GM12892 (cell line): Measurements from ENCODE around the gene CORO2B.

ENCODE experiments used
- DNase-seq: peaks from one replicate; pipeline ENCODE4 v3.0.0; 2011; ENCODE audit not compliant: insufficient read length
- FAIRE-seq: peaks from 2 replicates; lab custom pipeline; 2011; peaks lifted over from hg19 to GRCh38; lab: Jason Lieb, UNC
- POLR2A ChIP-seq: IDR thresholded peaks from 2 replicates; pipeline ENCODE4 v1.6.1; 2011; ENCODE audit warnings: low read depth, low read length, control low read depth
- POLR2AphosphoS5 ChIP-seq: IDR thresholded peaks from 2 replicates; pipeline ENCODE4 v1.6.1; 2011; ENCODE audit warnings: low read depth, low read length, control low read depth
- TAF1 ChIP-seq: IDR thresholded peaks from 2 replicates; pipeline ENCODE4 v1.6.1; 2011; ENCODE audit warnings: low read depth, mild to moderate bottlenecking, control low read depth, low read length, borderline replicate concordance

Gene CORO2B

DNA sequence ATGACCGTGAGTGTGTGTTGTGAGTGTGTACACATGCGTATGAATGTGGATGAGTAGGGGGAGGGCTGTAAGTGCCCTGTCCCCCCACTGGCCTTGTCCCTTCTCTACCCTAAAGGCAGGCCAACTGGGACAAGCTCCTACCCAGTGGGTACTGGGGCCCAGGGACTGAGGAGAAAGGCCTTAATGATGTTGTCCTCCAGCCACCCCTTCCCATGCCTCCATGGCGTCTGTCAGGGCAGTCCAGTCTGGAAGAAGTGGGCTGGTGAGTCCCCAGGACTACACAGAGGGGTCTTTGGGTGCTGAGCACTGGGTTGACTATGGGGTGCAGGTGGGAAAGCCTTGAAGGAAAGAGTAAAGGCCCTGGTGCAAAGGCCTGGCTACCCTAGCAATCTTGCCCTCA is 16.9 kb upstream of the CORO2B start:
- FAIRE-seq (no peak), DNase-seq (no peak)
- no peak for TF ChIP-seq POLR2AphosphoS5
- no peak for TF ChIP-seq POLR2A
- TF ChIP-seq TAF1, result no peak

DNA sequence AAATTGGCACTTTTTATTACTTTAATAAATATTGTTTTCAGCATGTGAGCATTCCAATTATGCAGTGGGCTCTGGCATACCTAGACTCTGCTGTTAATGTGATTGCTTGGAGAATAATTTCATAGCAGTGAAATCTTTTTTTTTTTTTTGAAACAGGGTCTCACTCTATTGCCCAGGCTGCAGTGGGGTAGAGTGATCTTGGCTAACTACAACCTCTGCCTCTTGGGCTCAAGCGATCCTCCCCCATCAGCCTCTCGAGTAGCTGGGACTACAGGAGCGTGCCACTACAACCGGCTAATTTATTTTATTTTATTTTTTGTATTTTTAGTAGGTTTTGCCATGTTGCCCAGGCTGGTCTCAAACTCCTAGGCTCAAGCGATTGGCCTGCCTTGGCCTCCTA is 14.6 kb upstream of the CORO2B start:
- FAIRE-seq, result no peak
- TF ChIP-seq POLR2AphosphoS5 (no peak), TAF1 (no peak), POLR2A (no peak)
- no peak for DNase-seq

DNA sequence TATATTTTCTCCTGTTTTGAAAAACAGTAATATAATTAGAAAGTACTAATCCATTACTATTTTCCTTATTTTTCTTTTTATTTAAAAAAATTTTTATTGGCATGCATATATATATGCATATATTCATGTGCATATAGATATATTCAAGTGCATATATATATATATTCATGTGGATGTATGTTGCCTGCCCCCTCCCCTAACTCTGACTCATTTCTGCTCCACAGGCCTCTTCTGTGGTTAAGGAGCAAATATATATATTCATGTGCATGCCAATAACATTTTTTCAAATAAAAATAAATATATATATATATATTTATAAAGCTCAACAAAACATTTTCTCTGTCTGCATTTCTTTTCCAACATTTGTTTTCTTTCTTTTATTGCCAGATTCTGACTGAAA is 13.6 kb upstream of the CORO2B start:
- FAIRE-seq, result no peak

DNA sequence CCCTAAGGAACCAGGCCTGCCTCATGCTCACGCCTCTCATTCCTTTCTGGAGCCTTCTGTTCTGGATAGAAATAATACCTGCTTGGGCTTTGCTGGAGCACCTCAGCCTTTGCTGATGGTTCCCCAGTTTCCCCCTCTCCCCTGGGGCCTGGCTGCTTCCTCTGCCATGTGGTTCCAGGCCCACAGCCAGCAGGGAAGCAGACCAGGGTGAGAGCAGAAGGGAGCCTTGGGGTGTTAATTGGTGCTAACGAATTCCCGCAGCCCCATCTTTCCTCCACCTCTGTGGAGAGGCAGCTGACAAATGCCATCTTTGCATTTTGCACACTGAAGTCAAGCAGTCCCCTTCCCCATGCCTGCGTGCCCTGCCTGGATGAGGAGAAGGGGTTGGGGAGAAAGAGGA is 13.1 kb upstream of the CORO2B start:
- no peak for TF ChIP-seq POLR2AphosphoS5
- no peak for TF ChIP-seq TAF1
- TF ChIP-seq POLR2A, result no peak
- FAIRE-seq (no peak), DNase-seq (no peak)

More for the DNA sequence above, 13.6 kb upstream of the CORO2B start:
- TF ChIP-seq TAF1 (no peak), POLR2AphosphoS5 (no peak), POLR2A (no peak)
- no peak for DNase-seq

DNA sequence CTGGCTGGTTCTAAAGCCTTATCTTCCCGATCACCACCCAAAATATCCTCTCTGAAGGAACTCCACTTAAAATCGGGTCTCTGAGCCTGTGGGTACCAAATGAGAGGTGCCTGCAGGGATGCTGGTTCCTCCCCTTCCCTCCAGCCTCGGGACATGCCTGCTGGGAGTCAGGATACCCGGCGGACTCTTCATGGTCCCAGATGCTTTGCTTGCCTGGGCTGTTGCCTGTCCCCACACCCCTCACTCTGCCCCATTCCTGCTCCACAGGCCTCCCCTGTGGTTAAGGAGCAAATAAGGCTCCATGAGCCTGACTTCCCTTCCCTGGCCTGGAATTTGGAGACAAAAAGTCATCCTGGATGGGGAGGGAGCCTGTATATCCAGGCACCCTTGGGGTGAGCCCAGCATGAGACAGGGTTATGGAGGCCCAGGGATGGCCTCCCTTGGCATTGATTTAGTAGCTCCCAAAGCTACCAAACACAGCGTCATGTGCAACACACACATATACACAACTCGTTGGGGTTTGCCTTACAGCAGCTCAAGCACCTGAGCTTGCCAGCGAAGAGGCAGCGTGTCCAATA is 12.3 kb upstream of the CORO2B start:
- FAIRE-seq (no peak), DNase-seq (no peak)
- TF ChIP-seq TAF1 (no peak), POLR2AphosphoS5 (no peak), POLR2A (no peak)

DNA sequence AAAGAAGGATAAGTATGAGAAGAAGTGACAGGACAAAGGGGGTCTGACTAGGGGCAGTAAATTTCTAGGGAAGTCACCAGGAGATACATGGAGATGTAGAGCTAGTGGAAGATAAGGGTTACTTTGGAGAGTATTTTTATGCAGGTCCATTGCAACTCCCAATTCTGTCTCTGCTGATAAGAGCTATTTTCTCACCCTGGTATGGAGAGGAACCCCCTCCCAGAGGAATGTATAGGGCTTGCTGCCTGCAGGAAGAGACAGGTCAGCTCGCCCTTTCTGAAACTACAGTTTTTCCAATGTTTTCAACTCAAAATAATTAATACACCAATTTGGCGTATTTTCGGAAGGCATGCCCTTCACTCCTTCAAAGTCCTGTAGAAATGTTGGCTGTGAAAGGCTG is 11.4 kb upstream of the CORO2B start:
- no peak for DNase-seq
- no peak for FAIRE-seq
- TF ChIP-seq TAF1 (no peak), POLR2A (no peak), POLR2AphosphoS5 (no peak)

DNA sequence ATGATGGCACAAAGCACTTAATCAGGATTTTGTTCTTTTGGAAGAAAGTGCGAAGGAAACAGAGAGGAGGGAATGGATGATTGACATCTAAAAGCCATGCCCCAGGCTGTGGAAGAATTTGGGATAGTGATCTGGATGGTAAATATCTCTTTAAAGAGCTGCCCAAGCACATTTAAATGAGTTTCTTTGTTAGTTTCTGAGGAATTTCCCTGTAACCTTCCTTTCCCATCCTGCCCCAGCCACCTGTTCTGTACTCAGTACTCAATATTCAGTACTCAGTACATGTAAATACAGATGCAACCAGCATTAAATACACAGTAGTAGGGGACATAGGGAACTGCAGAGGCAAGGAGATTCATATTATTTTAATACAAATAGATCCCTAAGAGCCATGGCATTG is 7.8 kb upstream of the CORO2B start:
- no peak for DNase-seq
- no peak for FAIRE-seq
- TF ChIP-seq POLR2AphosphoS5 (no peak), TAF1 (no peak), POLR2A (no peak)

DNA sequence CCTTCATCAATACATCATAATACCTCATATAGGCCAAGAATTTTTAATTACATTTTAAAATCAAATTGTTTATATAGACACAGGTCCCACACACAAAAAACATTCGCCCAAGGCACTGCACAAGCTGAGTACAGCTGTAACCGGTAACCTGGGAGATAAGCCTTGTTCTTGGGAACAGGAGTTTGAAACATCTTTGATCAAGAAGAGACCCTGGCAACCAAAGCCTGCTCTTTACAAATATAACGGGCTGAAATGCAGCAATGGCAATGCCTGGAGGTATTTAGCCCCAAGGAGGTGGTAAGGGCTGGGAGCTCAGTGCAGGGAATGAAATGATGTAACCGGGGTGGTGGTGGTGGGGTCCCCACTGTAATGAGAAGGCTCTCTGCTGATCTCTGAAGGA is 7.2 kb upstream of the CORO2B start:
- FAIRE-seq (no peak), DNase-seq (no peak)
- TF ChIP-seq POLR2AphosphoS5 (no peak), POLR2A (no peak), TAF1 (no peak)

DNA sequence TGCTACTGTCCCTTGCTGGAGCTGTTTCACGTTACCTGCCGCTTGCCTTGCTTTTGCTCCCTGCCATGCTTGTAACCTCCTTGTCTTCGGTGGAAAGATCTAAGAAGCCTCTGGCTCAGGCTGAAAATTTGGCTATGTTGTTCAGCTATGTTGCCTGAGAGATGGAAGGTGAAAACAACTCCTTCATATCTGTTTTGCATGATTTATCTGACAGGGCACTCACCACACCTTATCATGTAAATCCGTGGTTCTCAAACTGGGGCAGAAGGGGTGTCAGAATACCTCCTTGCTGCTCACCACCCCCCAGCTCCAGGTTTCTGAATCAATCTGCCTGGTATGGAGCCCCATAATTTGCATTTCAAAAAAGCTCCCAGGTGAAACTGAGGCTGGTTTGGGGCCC is 6.5 kb upstream of the CORO2B start:
- TF ChIP-seq POLR2AphosphoS5, result no peak
- no peak for TF ChIP-seq TAF1
- no peak for TF ChIP-seq POLR2A
- FAIRE-seq, result no peak
- DNase-seq, result no peak

DNA sequence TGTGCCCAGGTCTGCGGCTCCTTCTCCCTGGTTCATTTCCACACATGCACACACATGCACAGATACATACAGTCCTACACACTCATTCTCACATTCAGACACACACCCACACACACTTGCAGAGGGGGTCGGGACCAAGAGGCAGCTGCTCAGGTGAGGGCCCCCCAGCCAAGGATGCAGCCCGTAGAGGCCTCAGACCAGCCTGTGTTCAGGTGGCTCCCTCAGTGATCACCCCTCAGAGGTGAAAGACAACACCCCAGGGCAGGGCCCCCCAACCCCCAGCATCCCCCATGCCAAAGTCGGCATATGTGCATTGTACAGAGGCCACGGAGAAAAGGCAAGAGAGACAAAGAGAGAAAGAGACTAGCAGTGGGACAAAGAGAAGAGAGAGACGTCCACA is 5.9 kb upstream of the CORO2B start:
- TF ChIP-seq POLR2AphosphoS5 (no peak), POLR2A (no peak), TAF1 (no peak)
- FAIRE-seq (no peak), DNase-seq (no peak)

DNA sequence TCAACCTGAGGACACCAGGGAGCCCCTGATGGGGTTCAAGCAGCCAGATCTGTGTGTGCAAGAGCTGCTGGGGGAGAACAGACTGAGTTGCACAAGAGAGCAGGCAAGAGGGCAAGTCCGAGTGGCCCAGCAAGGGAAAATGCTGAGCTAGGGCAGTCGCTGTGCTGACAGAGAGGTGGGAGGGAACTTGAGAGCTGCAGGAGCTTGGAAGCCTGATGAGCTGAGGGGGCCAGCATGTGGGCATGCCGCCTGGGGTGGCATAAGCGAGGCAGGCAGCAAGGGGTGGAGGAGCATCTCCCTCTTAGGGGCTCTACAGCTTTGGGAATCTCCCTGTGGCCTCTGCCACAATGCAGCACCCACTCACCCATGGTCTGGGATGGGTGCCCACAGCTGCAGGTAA is 4.7 kb upstream of the CORO2B start:
- DNase-seq (no peak), FAIRE-seq (no peak)
- no peak for TF ChIP-seq TAF1
- no peak for TF ChIP-seq POLR2A
- no peak for TF ChIP-seq POLR2AphosphoS5

DNA sequence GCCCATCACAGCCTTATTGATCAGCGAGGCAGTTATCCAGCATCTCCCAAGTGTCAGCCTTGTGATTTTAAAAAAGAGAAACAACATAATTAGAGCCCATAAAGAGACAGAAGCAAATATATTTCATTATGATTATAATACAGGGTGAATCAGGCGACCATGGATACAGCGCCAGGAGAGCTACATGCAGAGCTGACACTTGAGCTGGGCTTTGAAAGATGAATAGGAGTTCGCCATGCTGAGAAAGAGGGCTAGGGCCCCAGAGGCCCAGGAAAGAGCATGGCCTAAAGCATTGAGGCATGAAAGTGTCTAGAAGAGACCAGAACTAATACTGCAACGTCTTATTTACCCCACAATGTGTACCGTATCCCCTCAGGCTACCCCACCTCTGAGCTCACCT is 4.2 kb upstream of the CORO2B start:
- TF ChIP-seq TAF1, result no peak
- TF ChIP-seq POLR2AphosphoS5, result no peak
- no peak for DNase-seq
- no peak for FAIRE-seq
